Liver (tissue), 9 donors: ENCODE data around the gene MLLT10. TPM values are rescaled to one million over a fixed set of nuclear protein-coding genes. Genes with fewer than 3 reads are reported as not detected.

Experiments used
- DNase-seq: peaks from one replicate; pipeline ENCODE4 v3.0.0-alpha.2; 2017; ENCODE audit warnings: low spot score
- H3K27ac ChIP-seq, 2 donors: one replicate each; pipeline ENCODE4 v1.7.0; 2013; ENCODE audit warnings: inconsistent platforms in 2 of 2, low read length in 2 of 2, control low read depth in 1 of 2, low read depth in 1 of 2, mild to moderate bottlenecking in 1 of 2
- H3K27me3 ChIP-seq, 4 donors: one replicate each; pipeline versions ENCODE4 v1.6.1 to v1.7.0; 2013; ENCODE audit warnings: low read length in 3 of 4, inconsistent platforms in 1 of 4, mild to moderate bottlenecking in 1 of 4, moderate library complexity in 1 of 4; ENCODE audit not compliant: control insufficient read depth in 4 of 4, insufficient read depth in 4 of 4
- H3K36me3 ChIP-seq, 4 donors: one replicate each; pipeline versions ENCODE4 v1.6.1 to v1.7.0; 2013; ENCODE audit warnings: low read length in 3 of 4, mild to moderate bottlenecking in 3 of 4, low read depth in 1 of 4, moderate library complexity in 1 of 4; ENCODE audit not compliant: control insufficient read depth in 4 of 4, insufficient read depth in 3 of 4
- H3K4me1 ChIP-seq, 4 donors: one replicate each; pipeline versions ENCODE4 v1.6.1 to v1.7.0; 2013; ENCODE audit warnings: low read length in 3 of 4, mild to moderate bottlenecking in 3 of 4, moderate library complexity in 1 of 4; ENCODE audit not compliant: control insufficient read depth in 4 of 4, insufficient read depth in 4 of 4
- H3K4me3 ChIP-seq, 3 donors: one replicate each; pipeline versions ENCODE4 v1.6.1 to v1.7.0; 2013; ENCODE audit warnings: low read length in 3 of 3, control low read depth in 1 of 3, low read depth in 1 of 3, mild to moderate bottlenecking in 1 of 3
- H3K9ac ChIP-seq, 2 donors: one replicate each; pipeline ENCODE4 v1.7.0; 2013; ENCODE audit warnings: low read length in 2 of 2, mild to moderate bottlenecking in 2 of 2, moderate library complexity in 2 of 2, control low read depth in 1 of 2, low read depth in 1 of 2
- H3K9me3 ChIP-seq, 4 donors: one replicate each; pipeline versions ENCODE4 v1.6.1 to v1.7.0; 2013; ENCODE audit warnings: low read length in 3 of 4; ENCODE audit not compliant: control insufficient read depth in 4 of 4
- ATF3 ChIP-seq: IDR thresholded peaks from 2 replicates; pipeline ENCODE4 v1.6.1; 2016; ENCODE audit warnings: antibody characterized with exemption
- EGR1 ChIP-seq, 2 donors: IDR thresholded peaks; 2 replicates each; pipeline ENCODE4 v1.6.1; 2016 to 2018; ENCODE audit warnings: antibody characterized with exemption in 2 of 2, low read depth in 2 of 2
- FOXA1 ChIP-seq: IDR thresholded peaks from 2 replicates; pipeline ENCODE4 v1.6.1; 2016; ENCODE audit warnings: antibody characterized with exemption
- FOXA2 ChIP-seq: IDR thresholded peaks from 2 replicates; pipeline ENCODE4 v1.6.1; 2016; ENCODE audit warnings: antibody characterized with exemption
- HNF4A ChIP-seq, 2 donors: conservative IDR thresholded peaks; 2 replicates each; pipeline ENCODE4 v1.6.1; 2016; ENCODE audit warnings: antibody characterized with exemption in 2 of 2, mild to moderate bottlenecking in 2 of 2
- HNF4G ChIP-seq: IDR thresholded peaks from 2 replicates; pipeline ENCODE4 v1.6.1; 2016; ENCODE audit warnings: antibody characterized with exemption
- JUND ChIP-seq, 2 donors: IDR thresholded peaks; 2 replicates each; pipeline ENCODE4 v1.6.1; 2016; ENCODE audit warnings: antibody characterized with exemption in 2 of 2
- MAX ChIP-seq: IDR thresholded peaks from 2 replicates; pipeline ENCODE4 v1.6.1; 2016; ENCODE audit warnings: antibody characterized with exemption
- NR2F2 ChIP-seq: IDR thresholded peaks from 2 replicates; pipeline ENCODE4 v1.6.1; 2016; ENCODE audit warnings: antibody characterized with exemption
- RAD21 ChIP-seq, 2 donors: IDR thresholded peaks; 2 replicates each; pipeline ENCODE4 v1.6.1; 2016; ENCODE audit warnings: antibody characterized with exemption in 2 of 2, mild to moderate bottlenecking in 2 of 2
- REST ChIP-seq: IDR thresholded peaks from 2 replicates; pipeline ENCODE4 v1.6.1; 2016; ENCODE audit warnings: antibody characterized with exemption, mild to moderate bottlenecking
- RXRA ChIP-seq, 2 donors: IDR thresholded peaks; 2 replicates each; pipeline ENCODE4 v1.6.1; 2017 to 2018; ENCODE audit warnings: antibody characterized with exemption in 2 of 2, mild to moderate bottlenecking in 1 of 2
- TAF1 ChIP-seq: conservative IDR thresholded peaks from 2 replicates; pipeline ENCODE4 v1.6.1; 2016; ENCODE audit warnings: antibody characterized with exemption, mild to moderate bottlenecking
- YY1 ChIP-seq: IDR thresholded peaks from 2 replicates; pipeline ENCODE4 v1.6.1; 2016; ENCODE audit warnings: antibody characterized with exemption, mild to moderate bottlenecking
- WGBS: extraction: QIAGEN DNeasy Blood & Tissue Kit; methylation state at CpG from one replicate; pipeline ENCODE4 v1.1.7; 2013; 5-methylcytosine and 5-hydroxymethylcytosine counted together
- polyA plus RNA-seq, 2 donors: library from polyadenylated mRNA; stranded (reverse) in 1 of 2; unstranded in 1 of 2; fragments of 200-250 nt in 1 of 2; fragments of >200 nt in 1 of 2; fragmentation: Nextera tagmentation in 1 of 2; extraction: Ambion mirVana in 1 of 2; gene quantifications; one replicate each; pipeline versions ENCODE4 v1.2.1 to v1.2.3, GENCODE V29; 2013 to 2015
- total RNA-seq, 2 donors: library from RNA; depleted of rRNA; stranded (reverse); fragments of >200 nt; gene quantifications; one replicate each; pipeline ENCODE4 v1.2.3, GENCODE V29; 2014
- TF ChIP-seq, protein P1 (sequence below): fragments of 150-350 bp; IDR thresholded peaks from 2 replicates; pipeline ENCODE4 v1.5.1; 2017; ENCODE audit warnings: improper control_type of control experiment, low read depth, low read length; ENCODE audit not compliant: missing input control
- TF ChIP-seq, protein P2 (sequence below): IDR thresholded peaks from 2 replicates; pipeline ENCODE4 v1.6.1; 2016; ENCODE audit warnings: antibody characterized with exemption
- donor health status: healthy.
- donor health status: healthy.
- donor health status: healthy.
- donor health status: healthy.
- donor health status: healthy.

Gene MLLT10
- total and polyA plus RNA-seq, 4 donors = 11.9 to 47.4 (median 22.6) TPM

DNA sequence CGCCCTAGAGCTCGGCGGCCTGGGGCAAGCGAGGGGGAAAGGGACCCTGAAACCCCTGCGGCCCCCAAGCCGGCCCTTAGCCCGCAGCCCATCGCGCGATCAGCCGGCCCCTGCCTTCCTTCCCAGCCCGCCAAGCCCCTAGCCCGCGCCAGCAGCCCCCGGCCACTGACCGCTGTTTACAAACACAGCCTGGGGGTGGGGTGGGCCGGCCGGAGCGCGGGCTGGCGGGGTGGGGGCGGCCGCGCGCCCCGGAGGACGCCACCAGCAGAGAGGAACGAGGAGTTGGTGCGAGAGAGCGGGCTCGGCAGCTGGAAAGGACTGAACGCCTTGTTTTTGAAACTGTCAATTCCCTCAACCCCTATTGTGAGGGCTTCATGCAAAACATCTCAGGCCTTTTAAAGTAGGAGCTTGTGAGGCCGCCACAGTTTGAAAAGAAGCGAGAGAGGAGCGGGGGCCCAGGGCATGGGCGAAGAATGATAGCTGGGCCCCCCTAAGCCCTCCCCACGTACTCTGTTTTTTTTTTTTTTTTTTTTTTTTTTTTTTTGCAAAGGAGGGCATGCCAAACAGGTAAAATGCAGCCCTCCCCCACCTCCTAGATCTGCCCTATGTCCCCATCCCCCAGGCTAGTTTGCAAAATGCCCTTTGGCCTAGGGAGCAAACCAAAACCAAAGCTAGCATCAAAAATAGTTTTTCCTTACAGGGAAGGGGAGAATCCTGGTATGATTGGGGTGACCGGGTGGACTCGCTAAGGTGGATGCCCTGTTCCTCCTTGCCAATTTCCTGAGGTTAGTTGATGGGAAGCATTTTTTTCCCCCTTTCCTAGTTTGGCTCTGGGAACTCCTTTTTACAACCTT, 23.6 kb upstream of the MLLT10 start (continued):
- TF ChIP-seq, protein P1, sequence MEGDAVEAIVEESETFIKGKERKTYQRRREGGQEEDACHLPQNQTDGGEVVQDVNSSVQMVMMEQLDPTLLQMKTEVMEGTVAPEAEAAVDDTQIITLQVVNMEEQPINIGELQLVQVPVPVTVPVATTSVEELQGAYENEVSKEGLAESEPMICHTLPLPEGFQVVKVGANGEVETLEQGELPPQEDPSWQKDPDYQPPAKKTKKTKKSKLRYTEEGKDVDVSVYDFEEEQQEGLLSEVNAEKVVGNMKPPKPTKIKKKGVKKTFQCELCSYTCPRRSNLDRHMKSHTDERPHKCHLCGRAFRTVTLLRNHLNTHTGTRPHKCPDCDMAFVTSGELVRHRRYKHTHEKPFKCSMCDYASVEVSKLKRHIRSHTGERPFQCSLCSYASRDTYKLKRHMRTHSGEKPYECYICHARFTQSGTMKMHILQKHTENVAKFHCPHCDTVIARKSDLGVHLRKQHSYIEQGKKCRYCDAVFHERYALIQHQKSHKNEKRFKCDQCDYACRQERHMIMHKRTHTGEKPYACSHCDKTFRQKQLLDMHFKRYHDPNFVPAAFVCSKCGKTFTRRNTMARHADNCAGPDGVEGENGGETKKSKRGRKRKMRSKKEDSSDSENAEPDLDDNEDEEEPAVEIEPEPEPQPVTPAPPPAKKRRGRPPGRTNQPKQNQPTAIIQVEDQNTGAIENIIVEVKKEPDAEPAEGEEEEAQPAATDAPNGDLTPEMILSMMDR = no peak
- TF ChIP-seq RAD21 (IDR thresholded peaks at IDR 0.05) (peak; percentile 31 to 48), MAX (peak; percentile 75), EGR1 (IDR thresholded peaks at IDR 0.05; ENCODE audit: low read depth in 2 of 2) (no peak), TAF1 (peak; percentile 56), YY1 (peak; percentile 32), HNF4A (conservative IDR thresholded peaks at IDR 0.05) (peak; percentile 91 to 92), RXRA (IDR thresholded peaks at IDR 0.05) (peak; percentile 75 to 78), JUND (IDR thresholded peaks at IDR 0.05) (peak in 1 of 2 donors; percentile 27), NR2F2 (peak; percentile 16), FOXA2 (peak; percentile 22), HNF4G (peak; percentile 85)

DNA sequence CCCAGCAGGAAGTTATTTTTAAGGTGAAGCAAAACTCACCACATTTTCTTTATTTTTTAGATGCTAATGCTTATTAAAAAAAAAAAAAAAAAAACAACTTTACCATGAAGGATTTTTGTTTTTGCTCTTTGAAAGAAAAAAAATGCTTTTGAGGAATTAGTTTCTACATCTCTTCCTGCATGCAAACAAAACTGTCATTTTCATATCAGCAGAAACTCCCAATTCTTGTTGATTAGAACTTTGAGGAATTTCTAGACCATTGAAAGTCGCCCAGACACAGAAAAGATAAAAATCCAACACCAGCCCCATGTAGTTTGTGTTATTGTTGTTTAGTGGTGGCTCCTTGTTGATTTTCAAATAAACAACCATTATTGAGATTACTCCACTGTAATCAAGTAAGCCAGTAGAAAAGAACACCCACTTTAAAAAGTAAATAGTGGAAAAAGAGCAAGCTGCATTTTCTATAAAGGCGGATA, 22.9 kb upstream of the MLLT10 start:
- Histone ChIP-seq H3K4me3 (peak overlapping the region; percentile 59 to 73 (median 64)), H3K4me1 (peaks cover 12 to 69% (median 59%) of the 10 kb centered on the region in 4 donors), H3K27me3 (no peaks in the 10 kb centered on the region), H3K9me3 (no peaks in the 10 kb centered on the region), H3K27ac (peak overlapping the region; percentile 88 to 94), H3K36me3 (no peaks in the 10 kb centered on the region), H3K9ac (peak overlapping the region; percentile 36 to 84)
- TF ChIP-seq ATF3 (no peak), HNF4G (no peak), RXRA (IDR thresholded peaks at IDR 0.05) (no peak), HNF4A (conservative IDR thresholded peaks at IDR 0.05) (no peak), FOXA1 (no peak), RAD21 (IDR thresholded peaks at IDR 0.05) (no peak), REST (peak; percentile 1), EGR1 (IDR thresholded peaks at IDR 0.05; ENCODE audit: low read depth in 2 of 2) (no peak)
- TF ChIP-seq, protein P2, sequence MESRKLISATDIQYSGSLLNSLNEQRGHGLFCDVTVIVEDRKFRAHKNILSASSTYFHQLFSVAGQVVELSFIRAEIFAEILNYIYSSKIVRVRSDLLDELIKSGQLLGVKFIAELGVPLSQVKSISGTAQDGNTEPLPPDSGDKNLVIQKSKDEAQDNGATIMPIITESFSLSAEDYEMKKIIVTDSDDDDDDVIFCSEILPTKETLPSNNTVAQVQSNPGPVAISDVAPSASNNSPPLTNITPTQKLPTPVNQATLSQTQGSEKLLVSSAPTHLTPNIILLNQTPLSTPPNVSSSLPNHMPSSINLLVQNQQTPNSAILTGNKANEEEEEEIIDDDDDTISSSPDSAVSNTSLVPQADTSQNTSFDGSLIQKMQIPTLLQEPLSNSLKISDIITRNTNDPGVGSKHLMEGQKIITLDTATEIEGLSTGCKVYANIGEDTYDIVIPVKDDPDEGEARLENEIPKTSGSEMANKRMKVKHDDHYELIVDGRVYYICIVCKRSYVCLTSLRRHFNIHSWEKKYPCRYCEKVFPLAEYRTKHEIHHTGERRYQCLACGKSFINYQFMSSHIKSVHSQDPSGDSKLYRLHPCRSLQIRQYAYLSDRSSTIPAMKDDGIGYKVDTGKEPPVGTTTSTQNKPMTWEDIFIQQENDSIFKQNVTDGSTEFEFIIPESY = peak; percentile 7
- 33% methylated on average over 2 of the region's 2 CpGs for WGBS
- no peak for DNase-seq
